H1 (cell line): ENCODE results near the gene SYF2. TPM values are rescaled to one million over a fixed set of nuclear protein-coding genes. Genes with fewer than 3 reads are reported as not detected.

ENCODE experiments used
- POLR2A ChIP-seq, 2 experiments: IDR thresholded peaks; 1 replicate in 1 of 2; 2 replicates in 1 of 2; pipeline ENCODE4 v1.6.1; 2011; ENCODE audit warnings: low read depth in 2 of 2, low read length in 2 of 2, mild to moderate bottlenecking in 2 of 2; ENCODE audit errors: control extremely low read depth in 1 of 2
- polyA plus RNA-seq, 7 experiments: library from polyadenylated mRNA; depleted of rRNA in 3 of 7; stranded (reverse) in 5 of 7; unstranded in 2 of 7; fragments of >200 nt in 5 of 7; fragments of 200-250 nt in 2 of 7; gene quantifications; 1 replicate in 5 of 7; 2 replicates in 1 of 7; 4 replicates in 1 of 7; pipeline versions ENCODE4 v1.2.1 to v1.2.3, GENCODE V29; 2011 to 2013; ENCODE audit warnings: missing spikeins in 2 of 7, mixed read lengths in 2 of 7
- total RNA-seq: library from RNA; stranded (reverse); fragmentation: NEBNext Ultra II Directional; extraction: Animal tissue kit (Norgen Biotek cat#: 25700); gene quantifications from 2 replicates; pipeline ENCODE4 v1.2.1, GENCODE V29; 2021

Gene SYF2
- total and polyA plus RNA-seq, 2 of the 8 experiments (the other 6 are each of a cell fraction or from before 2014, with no cell fraction given): 7.5 to 33.0 TPM

DNA sequence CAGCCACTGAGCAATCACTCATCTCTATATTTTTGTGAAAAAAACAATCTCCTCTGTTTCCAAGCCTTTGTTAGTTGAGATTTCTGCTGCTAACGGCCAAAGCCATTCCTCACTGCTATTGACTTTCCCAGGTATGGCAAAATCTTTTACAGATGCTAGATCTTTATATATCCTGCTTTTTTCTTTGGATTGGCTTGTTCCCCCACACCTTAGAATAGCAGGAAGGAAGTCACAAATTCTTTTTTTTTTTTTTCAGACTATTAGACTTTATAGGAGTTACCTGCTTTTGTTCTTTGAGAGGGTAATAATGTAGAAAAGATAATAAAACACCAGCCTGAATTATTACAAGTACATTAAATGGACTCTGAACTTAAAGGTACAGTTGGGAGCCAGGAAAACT lies 24.2 kb downstream of the SYF2 start (continued):
- TF ChIP-seq POLR2A (IDR thresholded peaks at IDR 0.05; ENCODE audit: control extremely low read depth in 1 of 2, low read depth in 2 of 2, low read length in 2 of 2): no peak
- TF ChIP-seq, all 59 proteins: peak for 0
